ENCODE results near the gene NAGLU.

Gene NAGLU

GRCh38 chr17:42519546-42520491 is 16.2 kb upstream of the NAGLU start:
- no peak for TF ChIP-seq CTCF (IDR thresholded peaks at IDR 0.05; ENCODE audit: low read depth, low read length)
- H3K4me3 ChIP-seq (replicated peaks in 1 of 2; ENCODE audit: low read depth in 2 of 2, low read length in 2 of 2): no peak overlapping the region
- peak; percentile 99 for DNase-seq (ENCODE audit: low read depth in 2 of 2)

GRCh38 chr17:42520540-42520951 is 15.5 kb upstream of the NAGLU start:
- DNase-seq (ENCODE audit: low read depth in 2 of 2): no peak
- H3K4me3 ChIP-seq (replicated peaks in 1 of 2; ENCODE audit: low read depth in 2 of 2, low read length in 2 of 2): no peak overlapping the region

GRCh38 chr17:42521036-42521435 is 15.0 kb upstream of the NAGLU start:
- no peak overlapping the region for H3K4me3 ChIP-seq (replicated peaks in 1 of 2; ENCODE audit: low read depth in 2 of 2, low read length in 2 of 2)
- no peak for TF ChIP-seq CTCF (IDR thresholded peaks at IDR 0.05; ENCODE audit: low read depth, low read length)
- peak in 1 of 2 donors; percentile 31 for DNase-seq (ENCODE audit: low read depth in 2 of 2)

More at GRCh38 chr17:42520540-42520951, 15.5 kb upstream of the NAGLU start:
- TF ChIP-seq CTCF (IDR thresholded peaks at IDR 0.05; ENCODE audit: low read depth, low read length): peak; percentile 25

- H3K4me3 ChIP-seq (replicated peaks in 1 of 2; ENCODE audit: low read depth in 2 of 2, low read length in 2 of 2): no peak overlapping the region
- DNase-seq (ENCODE audit: low read depth in 2 of 2): peak in 1 of 2 donors; percentile 59
- TF ChIP-seq CTCF (IDR thresholded peaks at IDR 0.05; ENCODE audit: low read depth, low read length): no peak
Observed at GRCh38 chr17:42521666-42522262, 14.3 kb upstream of the NAGLU start.

GRCh38 chr17:42522263-42522790 is 13.7 kb upstream of the NAGLU start:
- TF ChIP-seq CTCF (IDR thresholded peaks at IDR 0.05; ENCODE audit: low read depth, low read length): no peak
- H3K4me3 ChIP-seq (replicated peaks in 1 of 2; ENCODE audit: low read depth in 2 of 2, low read length in 2 of 2): no peak overlapping the region
- no peak for DNase-seq (ENCODE audit: low read depth in 2 of 2)

GRCh38 chr17:42522798-42523278 is 13.2 kb upstream of the NAGLU start:
- no peak for DNase-seq (ENCODE audit: low read depth in 2 of 2)
- TF ChIP-seq CTCF (IDR thresholded peaks at IDR 0.05; ENCODE audit: low read depth, low read length): no peak
- H3K4me3 ChIP-seq (replicated peaks in 1 of 2; ENCODE audit: low read depth in 2 of 2, low read length in 2 of 2): no peak overlapping the region

Measured in cardiac fibroblast (primary cell).